RWPE2 (cell line): ENCODE results near the gene ICAM1.

Experiments
- ATAC-seq: fragments of 200-7000 bp; cut with Tn5 transposase; 3 replicates; pipeline ENCODE4 v1.9.1; 2021; ENCODE audit warnings: low read depth
- DNase-seq: peaks from one replicate; pipeline ENCODE4 v3.0.0-alpha.2; 2020; ENCODE audit warnings: low spot score
- H3K27ac ChIP-seq: fragments of 450-650 bp; 2 replicates; pipeline ENCODE4 v1.5.1; 2017; ENCODE audit warnings: mild to moderate bottlenecking; ENCODE audit not compliant: poor library complexity, severe bottlenecking
- H3K27me3 ChIP-seq: fragments of 250-450 bp; sonication (Bioruptor Pico); 2 replicates; pipeline ENCODE4 v1.5.1; 2021; ENCODE audit warnings: mild to moderate bottlenecking, moderate library complexity; ENCODE audit not compliant: insufficient read depth, poor library complexity, severe bottlenecking
- H3K36me3 ChIP-seq: fragments of 250-450 bp; sonication (Bioruptor Pico); 2 replicates; pipeline ENCODE4 v1.5.1; 2020; ENCODE audit warnings: low read depth, mild to moderate bottlenecking, moderate library complexity
- H3K4me1 ChIP-seq: fragments of 250-450 bp; sonication (Bioruptor Pico); 2 replicates; pipeline ENCODE4 v1.5.1; 2021; ENCODE audit warnings: mild to moderate bottlenecking, moderate library complexity; ENCODE audit not compliant: insufficient read depth, poor library complexity, severe bottlenecking
- H3K4me3 ChIP-seq: fragments of 250-450 bp; sonication (Bioruptor Pico); 2 replicates; pipeline ENCODE4 v1.5.1; 2021; ENCODE audit warnings: mild to moderate bottlenecking, moderate library complexity; ENCODE audit not compliant: severe bottlenecking
- H3K9me3 ChIP-seq: fragments of 250-450 bp; sonication (Bioruptor Pico); 2 replicates; pipeline ENCODE4 v1.5.1; 2021; ENCODE audit warnings: mild to moderate bottlenecking, moderate library complexity; ENCODE audit not compliant: severe bottlenecking
- TF ChIP-seq, protein P1 (sequence below): fragments of 450-650 bp; IDR thresholded peaks from one replicate; pipeline ENCODE4 v1.5.1; 2017; ENCODE audit warnings: mild to moderate bottlenecking, moderate library complexity; ENCODE audit not compliant: poor library complexity, severe bottlenecking

Gene ICAM1, protein sequence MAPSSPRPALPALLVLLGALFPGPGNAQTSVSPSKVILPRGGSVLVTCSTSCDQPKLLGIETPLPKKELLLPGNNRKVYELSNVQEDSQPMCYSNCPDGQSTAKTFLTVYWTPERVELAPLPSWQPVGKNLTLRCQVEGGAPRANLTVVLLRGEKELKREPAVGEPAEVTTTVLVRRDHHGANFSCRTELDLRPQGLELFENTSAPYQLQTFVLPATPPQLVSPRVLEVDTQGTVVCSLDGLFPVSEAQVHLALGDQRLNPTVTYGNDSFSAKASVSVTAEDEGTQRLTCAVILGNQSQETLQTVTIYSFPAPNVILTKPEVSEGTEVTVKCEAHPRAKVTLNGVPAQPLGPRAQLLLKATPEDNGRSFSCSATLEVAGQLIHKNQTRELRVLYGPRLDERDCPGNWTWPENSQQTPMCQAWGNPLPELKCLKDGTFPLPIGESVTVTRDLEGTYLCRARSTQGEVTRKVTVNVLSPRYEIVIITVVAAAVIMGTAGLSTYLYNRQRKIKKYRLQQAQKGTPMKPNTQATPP

DNA sequence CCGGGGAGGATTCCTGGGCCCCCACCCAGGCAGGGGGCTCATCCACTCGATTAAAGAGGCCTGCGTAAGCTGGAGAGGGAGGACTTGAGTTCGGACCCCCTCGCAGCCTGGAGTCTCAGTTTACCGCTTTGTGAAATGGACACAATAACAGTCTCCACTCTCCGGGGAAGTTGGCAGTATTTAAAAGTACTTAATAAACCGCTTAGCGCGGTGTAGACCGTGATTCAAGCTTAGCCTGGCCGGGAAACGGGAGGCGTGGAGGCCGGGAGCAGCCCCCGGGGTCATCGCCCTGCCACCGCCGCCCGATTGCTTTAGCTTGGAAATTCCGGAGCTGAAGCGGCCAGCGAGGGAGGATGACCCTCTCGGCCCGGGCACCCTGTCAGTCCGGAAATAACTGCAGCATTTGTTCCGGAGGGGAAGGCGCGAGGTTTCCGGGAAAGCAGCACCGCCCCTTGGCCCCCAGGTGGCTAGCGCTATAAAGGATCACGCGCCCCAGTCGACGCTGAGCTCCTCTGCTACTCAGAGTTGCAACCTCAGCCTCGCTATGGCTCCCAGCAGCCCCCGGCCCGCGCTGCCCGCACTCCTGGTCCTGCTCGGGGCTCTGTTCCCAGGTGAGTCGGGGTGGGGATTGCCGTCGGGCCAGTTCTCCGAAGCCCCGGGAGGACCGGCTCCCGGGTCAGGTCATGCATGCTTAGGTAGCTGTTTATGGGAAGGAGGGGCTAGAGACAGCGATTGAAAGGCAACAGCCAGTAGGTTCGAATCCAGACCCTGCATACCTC, at the start of gene ICAM1:
TSS of gene ICAM1 (plus strand) at position 505 of the 779 bp plus-strand sequence. CDS start at position 545, 40 bp downstream.
- peak; percentile 42; the same call in 2 of the 3 replicates for ATAC-seq
- Histone ChIP-seq H3K4me3 (peak within 1 kb of the TSS; percentile 12), H3K27me3 (peaks cover 11% of the 10 kb centered on the region), H3K27ac (no peak within 1 kb of the TSS), H3K36me3 (no peaks in the 10 kb centered on the region), H3K9me3 (no peaks in the 10 kb centered on the region), H3K4me1 (no peaks in the 10 kb centered on the region)
- no peak for DNase-seq
- TF ChIP-seq, protein P1, sequence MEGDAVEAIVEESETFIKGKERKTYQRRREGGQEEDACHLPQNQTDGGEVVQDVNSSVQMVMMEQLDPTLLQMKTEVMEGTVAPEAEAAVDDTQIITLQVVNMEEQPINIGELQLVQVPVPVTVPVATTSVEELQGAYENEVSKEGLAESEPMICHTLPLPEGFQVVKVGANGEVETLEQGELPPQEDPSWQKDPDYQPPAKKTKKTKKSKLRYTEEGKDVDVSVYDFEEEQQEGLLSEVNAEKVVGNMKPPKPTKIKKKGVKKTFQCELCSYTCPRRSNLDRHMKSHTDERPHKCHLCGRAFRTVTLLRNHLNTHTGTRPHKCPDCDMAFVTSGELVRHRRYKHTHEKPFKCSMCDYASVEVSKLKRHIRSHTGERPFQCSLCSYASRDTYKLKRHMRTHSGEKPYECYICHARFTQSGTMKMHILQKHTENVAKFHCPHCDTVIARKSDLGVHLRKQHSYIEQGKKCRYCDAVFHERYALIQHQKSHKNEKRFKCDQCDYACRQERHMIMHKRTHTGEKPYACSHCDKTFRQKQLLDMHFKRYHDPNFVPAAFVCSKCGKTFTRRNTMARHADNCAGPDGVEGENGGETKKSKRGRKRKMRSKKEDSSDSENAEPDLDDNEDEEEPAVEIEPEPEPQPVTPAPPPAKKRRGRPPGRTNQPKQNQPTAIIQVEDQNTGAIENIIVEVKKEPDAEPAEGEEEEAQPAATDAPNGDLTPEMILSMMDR = no peak

DNA sequence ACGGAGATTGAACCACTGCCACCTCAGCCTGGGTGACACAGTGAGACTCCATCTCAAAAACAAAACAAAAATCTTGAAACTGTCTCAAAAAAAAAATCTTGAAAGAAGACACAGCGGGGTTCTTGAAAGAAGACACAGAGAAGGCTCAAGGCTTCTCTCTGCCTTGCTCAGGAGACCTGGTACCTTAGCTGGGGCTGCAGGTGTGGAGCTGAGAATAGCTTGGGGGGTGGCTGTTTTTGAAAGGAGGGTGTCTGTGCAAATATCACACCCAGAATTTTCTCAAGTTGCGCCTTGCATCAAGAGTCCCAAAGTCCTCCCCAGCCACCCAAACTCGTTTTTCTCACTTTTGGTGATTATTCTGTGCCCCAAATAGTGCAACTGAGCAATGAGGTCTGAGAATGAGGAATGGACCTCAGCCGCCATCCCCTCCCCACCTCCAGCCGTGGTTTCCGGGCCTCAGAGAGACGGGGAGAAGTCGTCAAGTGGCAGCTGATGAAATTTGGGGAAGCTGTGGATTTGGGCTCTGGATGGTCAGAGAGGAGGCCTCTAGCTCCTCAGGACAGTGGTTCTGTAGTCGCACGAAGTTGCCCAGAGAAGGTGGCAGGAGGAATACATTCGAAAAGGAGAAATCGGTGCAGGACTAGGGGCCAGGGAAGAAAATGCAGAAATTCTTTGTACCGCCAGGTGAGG, 48.6 kb upstream of the ICAM1 start:
- ATAC-seq = no peak
- H3K36me3 ChIP-seq = no peaks in the 10 kb centered on the region
- no peaks in the 10 kb centered on the region for H3K4me1 ChIP-seq
- H3K9me3 ChIP-seq = no peaks in the 10 kb centered on the region
- H3K4me3 ChIP-seq = no peak overlapping the region
- DNase-seq = no peak
- TF ChIP-seq, protein P1 = no peak
- H3K27ac ChIP-seq = no peak overlapping the region
- H3K27me3 ChIP-seq = no peaks in the 10 kb centered on the region

DNA sequence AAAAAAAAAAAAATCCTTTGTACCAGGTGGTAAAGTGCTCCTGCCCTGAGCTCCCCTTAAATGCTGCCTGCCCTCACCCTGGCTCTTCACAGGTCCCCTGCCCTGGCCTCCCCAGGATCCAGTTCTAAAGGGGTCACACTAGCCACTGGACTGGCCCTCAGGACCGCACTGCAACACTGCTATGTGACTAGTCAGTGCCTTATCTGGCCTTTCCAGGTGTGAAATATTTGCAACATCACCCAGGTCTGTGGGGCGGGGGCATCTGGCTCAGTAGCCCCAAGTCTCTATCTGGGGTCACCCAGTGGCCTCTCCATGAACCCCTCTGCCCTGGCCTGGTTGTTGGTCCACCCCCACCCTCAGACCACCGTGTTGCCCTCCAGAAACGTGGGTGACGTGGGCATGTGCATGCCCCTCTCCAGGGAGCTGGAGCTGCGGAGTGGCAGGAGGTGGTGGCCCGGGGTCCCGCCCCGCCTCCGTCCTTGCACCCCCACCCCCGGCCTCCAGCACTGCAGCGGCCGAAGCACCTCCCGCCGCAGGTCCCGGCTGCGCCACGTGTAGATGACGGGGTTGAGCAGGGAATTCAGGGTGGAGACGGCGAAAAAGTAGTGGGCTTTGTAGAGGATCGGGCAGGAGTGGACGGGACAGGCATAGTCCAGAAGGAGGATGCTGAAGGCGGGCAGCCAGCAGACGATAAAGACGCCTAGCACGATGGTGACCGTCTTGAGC, 47.3 kb upstream of the ICAM1 start:
- no peaks in the 10 kb centered on the region for H3K9me3 ChIP-seq
- TF ChIP-seq, protein P1 = no peak
- DNase-seq (no peak), ATAC-seq (no peak)
- no peak overlapping the region for H3K27ac ChIP-seq
- H3K4me1 ChIP-seq = no peaks in the 10 kb centered on the region
- no peaks in the 10 kb centered on the region for H3K27me3 ChIP-seq
- no peak overlapping the region for H3K4me3 ChIP-seq
- H3K36me3 ChIP-seq = no peaks in the 10 kb centered on the region

DNA sequence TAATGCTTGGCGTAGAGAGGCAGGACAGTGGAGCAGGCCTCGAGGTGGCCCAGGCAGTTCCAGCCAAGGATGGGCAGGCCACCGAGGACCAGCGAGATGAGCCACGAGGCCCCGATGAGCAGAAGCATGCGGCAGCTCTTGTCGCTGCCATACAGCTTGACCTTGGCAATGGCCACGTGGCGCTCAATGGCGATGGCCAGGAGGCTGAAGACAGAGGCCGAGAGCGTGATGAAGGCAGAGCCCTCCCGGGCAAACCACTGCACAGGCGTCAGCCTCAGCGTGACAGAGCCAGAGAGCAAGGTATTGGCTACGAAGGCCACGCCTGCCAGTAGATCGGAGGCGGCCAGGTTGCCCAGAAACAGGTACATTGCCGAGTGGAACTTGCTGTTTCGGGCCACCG, 46.6 kb upstream of the ICAM1 start:
- Histone ChIP-seq H3K27me3 (no peaks in the 10 kb centered on the region), H3K4me3 (no peak overlapping the region), H3K27ac (no peak overlapping the region), H3K36me3 (no peaks in the 10 kb centered on the region), H3K9me3 (no peaks in the 10 kb centered on the region), H3K4me1 (no peaks in the 10 kb centered on the region)
- TF ChIP-seq, protein P1 = no peak
- ATAC-seq = no peak
- DNase-seq = no peak
